22Rv1 (cell line): ENCODE results near the gene CCDC28A.

ENCODE experiments used
- CTCF ChIP-seq: fragments of 450-650 bp; IDR thresholded peaks from 2 replicates; pipeline ENCODE4 v1.5.1; 2017; ENCODE audit warnings: mild to moderate bottlenecking
- ZFX ChIP-seq: fragments of 450-650 bp; IDR thresholded peaks from 2 replicates; pipeline ENCODE4 v1.6.1; 2017; ENCODE audit warnings: antibody characterized with exemption, borderline replicate concordance

GRCh38 chr6:138757136-138757535 lies 16.4 kb upstream of the CCDC28A start:
- TF ChIP-seq CTCF: no peak
- no peak for TF ChIP-seq ZFX
